ENCODE results near the gene CRYGD. TPM values are rescaled to one million over a fixed set of nuclear protein-coding genes. Genes with fewer than 3 reads are reported as not detected.

The CRYGD gene
- total RNA-seq, 2 experiments from 2014 or later = not detected

GRCh38 chr2:208127090-208127489 is 2.8 kb upstream of the CRYGD start:
- Histone ChIP-seq H3K36me3 (ENCODE audit: insufficient read depth, low read length) (no peaks in the 10 kb centered on the region), H3K4me1 (ENCODE audit: insufficient read depth, low read length) (peaks cover 2% of the 10 kb centered on the region), H3K27ac (ENCODE audit: low read depth in 1 of 2, low read length in 2 of 2) (no peak overlapping the region), H3K4me3 (ENCODE audit: low read length) (no peak overlapping the region), H3K9me3 (ENCODE audit: control insufficient read depth in 1 of 2, insufficient read depth in 1 of 2, low read length in 2 of 2) (peaks cover 0 to 3% of the 10 kb centered on the region in 2 experiments), H3K27me3 (ENCODE audit: control insufficient read depth in 1 of 2, insufficient read depth in 2 of 2, low read length in 2 of 2) (peaks cover 3 to 14% of the 10 kb centered on the region in 2 experiments)
- H3K27ac Mint-ChIP-seq = no peak overlapping the region
- ChIA-PET CTCF (no interaction called here), POLR2A (no interaction called here)
- DNase-seq = no peak
- H3K4me3 Mint-ChIP-seq = no peak overlapping the region
- H3K9me3 Mint-ChIP-seq = peaks cover 2% of the 10 kb centered on the region
- ATAC-seq (ENCODE audit: poor library complexity) = no peak
- no peak for TF ChIP-seq CTCF (IDR thresholded peaks at IDR 0.05)
- peaks cover 12% of the 10 kb centered on the region for H3K4me1 Mint-ChIP-seq (ENCODE audit: low read depth)
- H3K36me3 Mint-ChIP-seq (ENCODE audit: low read depth) = no peaks in the 10 kb centered on the region
- intact Hi-C loops (cut with DNase I, micrococcal nuclease) = no loop called here
- H3K27me3 Mint-ChIP-seq = peaks cover 31% of the 10 kb centered on the region

- Histone ChIP-seq H3K4me3 (ENCODE audit: low read length) (no peak overlapping the region), H3K36me3 (ENCODE audit: insufficient read depth, low read length) (no peaks in the 10 kb centered on the region), H3K27ac (ENCODE audit: low read depth in 1 of 2, low read length in 2 of 2) (no peak overlapping the region), H3K4me1 (ENCODE audit: insufficient read depth, low read length) (peaks cover 2% of the 10 kb centered on the region), H3K9me3 (ENCODE audit: control insufficient read depth in 1 of 2, insufficient read depth in 1 of 2, low read length in 2 of 2) (peaks cover 0 to 3% of the 10 kb centered on the region in 2 experiments), H3K27me3 (ENCODE audit: control insufficient read depth in 1 of 2, insufficient read depth in 2 of 2, low read length in 2 of 2) (peaks cover 3 to 18% of the 10 kb centered on the region in 2 experiments)
- ChIA-PET POLR2A (no interaction called here), CTCF (no interaction called here)
- intact Hi-C loops (cut with DNase I, micrococcal nuclease) = no loop called here
- Mint-ChIP-seq H3K27ac (no peak overlapping the region), H3K4me1 (ENCODE audit: low read depth) (peaks cover 12% of the 10 kb centered on the region), H3K9me3 (peaks cover 2% of the 10 kb centered on the region), H3K27me3 (peaks cover 38% of the 10 kb centered on the region), H3K4me3 (no peak overlapping the region), H3K36me3 (ENCODE audit: low read depth) (no peaks in the 10 kb centered on the region)
- no peak for TF ChIP-seq CTCF (IDR thresholded peaks at IDR 0.05)
- ATAC-seq (ENCODE audit: poor library complexity) (no peak), DNase-seq (no peak)
Measured at GRCh38 chr2:208125251-208125650, 927 bp upstream of the CRYGD start.

DNA sequence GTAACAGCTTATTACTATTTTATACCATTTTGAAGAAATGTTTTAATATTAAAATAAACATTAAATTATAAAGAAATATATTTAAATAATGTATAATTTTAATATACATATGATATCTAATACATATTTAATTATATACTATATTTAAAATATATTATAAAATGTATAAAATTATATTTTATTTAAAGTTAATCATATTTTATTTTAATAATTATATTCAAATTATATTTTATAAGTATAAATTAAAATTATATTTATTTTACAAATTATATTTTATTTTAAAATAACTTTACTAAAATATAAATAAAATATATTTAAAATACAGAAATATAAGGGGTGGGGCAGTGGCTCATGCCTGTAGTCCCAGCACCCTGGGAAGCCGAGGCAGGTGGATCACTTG is 2.1 kb downstream of the CRYGD start:
- Mint-ChIP-seq H3K4me1 (ENCODE audit: low read depth) (peaks cover 12% of the 10 kb centered on the region), H3K9me3 (peaks cover 2% of the 10 kb centered on the region), H3K36me3 (ENCODE audit: low read depth) (no peaks in the 10 kb centered on the region), H3K4me3 (no peak overlapping the region), H3K27me3 (peaks cover 33% of the 10 kb centered on the region), H3K27ac (no peak overlapping the region)
- TF ChIP-seq CTCF (IDR thresholded peaks at IDR 0.05) = no peak
- POLR2A ChIA-PET = no interaction called here
- DNase-seq (no peak), ATAC-seq (ENCODE audit: poor library complexity) (no peak)
- Histone ChIP-seq H3K36me3 (ENCODE audit: insufficient read depth, low read length) (no peaks in the 10 kb centered on the region), H3K4me1 (ENCODE audit: insufficient read depth, low read length) (peaks cover 2% of the 10 kb centered on the region), H3K27me3 (ENCODE audit: control insufficient read depth in 1 of 2, insufficient read depth in 2 of 2, low read length in 2 of 2) (peaks cover 3 to 18% of the 10 kb centered on the region in 2 experiments), H3K9me3 (ENCODE audit: control insufficient read depth in 1 of 2, insufficient read depth in 1 of 2, low read length in 2 of 2) (peaks cover 0 to 3% of the 10 kb centered on the region in 2 experiments), H3K4me3 (ENCODE audit: low read length) (no peak overlapping the region), H3K27ac (ENCODE audit: low read depth in 1 of 2, low read length in 2 of 2) (no peak overlapping the region)
- intact Hi-C loops (cut with DNase I, micrococcal nuclease) = no loop called here
- CTCF ChIA-PET = no interaction called here
